Astrocyte of the spinal cord (primary cell): ENCODE results near the gene ATAD2B.
A peak's percentile ranks its signal among the peaks of the same experiment; 100 is the strongest.

ENCODE experiments used
- DNase-seq: peaks from one replicate; pipeline ENCODE4 v3.0.0; 2011; ENCODE audit warnings: low read depth, low spot score
- H3K4me3 ChIP-seq: 2 replicates; pipeline ENCODE4 v1.5.1; 2011; ENCODE audit warnings: low read depth, mild to moderate bottlenecking, low read length, moderate library complexity
- CTCF ChIP-seq: IDR thresholded peaks from 2 replicates; pipeline ENCODE4 v1.5.1; 2012; ENCODE audit warnings: low read depth, mild to moderate bottlenecking, low read length, inconsistent platforms
- in situ Hi-C: cut with HindIII; loops from 2 replicates; pipeline ENCODE4 v1.10.0; 2017; ENCODE audit warnings: low sequenced_read_pairs

Gene ATAD2B

GRCh38 chr2:23703037-23703582 is 223.8 kb downstream of the ATAD2B start:
- DNase-seq = no peak
- H3K4me3 ChIP-seq = no peak overlapping the region
- in situ Hi-C loops = no loop called here
- no peak for TF ChIP-seq CTCF

GRCh38 chr2:23700627-23701026 is 226.3 kb downstream of the ATAD2B start:
- in situ Hi-C loops = no loop called here
- H3K4me3 ChIP-seq = no peak overlapping the region
- no peak for TF ChIP-seq CTCF
- DNase-seq = no peak

- no peak for DNase-seq
- H3K4me3 ChIP-seq = no peak overlapping the region
- in situ Hi-C loops = no loop called here
- TF ChIP-seq CTCF = no peak
These were observed 227.4 kb downstream of the ATAD2B start for GRCh38 chr2:23699580-23699925.

GRCh38 chr2:23698721-23699579 is 228.0 kb downstream of the ATAD2B start:
- TF ChIP-seq CTCF = no peak
- in situ Hi-C loops = no loop called here
- H3K4me3 ChIP-seq = no peak overlapping the region
- DNase-seq = peak; percentile 34
